ENCODE data around the gene PXT1. TPM values are rescaled to one million over a fixed set of nuclear protein-coding genes. Genes with fewer than 3 reads are reported as not detected.

PXT1 gene
- polyA plus RNA-seq, 1 donor from 2014 or later = 0.24 TPM

DNA sequence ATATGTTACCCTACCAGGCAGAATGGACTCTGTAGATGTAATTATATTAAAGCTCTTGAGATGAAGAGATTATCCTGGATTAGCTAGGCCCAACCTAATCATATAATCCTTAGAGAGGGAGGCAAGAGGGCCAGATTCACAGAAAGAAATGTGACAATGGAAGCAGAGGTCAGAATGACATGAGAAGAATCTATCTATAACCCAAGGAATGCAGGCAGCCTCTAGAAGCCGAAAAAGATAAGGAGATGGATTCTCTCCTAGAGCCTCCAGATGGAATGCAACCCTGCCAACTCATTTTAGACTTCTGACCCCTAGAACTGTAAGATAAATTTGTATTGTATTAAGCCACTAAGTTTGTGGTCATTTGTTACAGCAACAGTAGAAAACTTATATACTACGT, 12.3 kb downstream of the PXT1 start:
- no peak overlapping the region for H3K9ac ChIP-seq (ENCODE audit: low read length)
- H3K9me3 ChIP-seq (ENCODE audit: low read length) = no peaks in the 10 kb centered on the region
- no peak overlapping the region for H3K4me2 ChIP-seq (ENCODE audit: low read length)
- H3K79me2 ChIP-seq (replicated peaks; ENCODE audit: insufficient read depth, low read length) = no peaks in the 10 kb centered on the region
- no peaks in the 10 kb centered on the region for H3K36me3 ChIP-seq (ENCODE audit: insufficient read depth, low read length)
- H3K27me3 ChIP-seq (ENCODE audit: insufficient read depth, low read depth, low read length) = no peaks in the 10 kb centered on the region
- H3K4me3 ChIP-seq (ENCODE audit: low read length) = no peak overlapping the region
- H3K27ac ChIP-seq (ENCODE audit: low read length) = no peak overlapping the region
- no peaks in the 10 kb centered on the region for H4K20me1 ChIP-seq (ENCODE audit: insufficient read depth)
- H3K9me2 ChIP-seq (ENCODE audit: insufficient read depth, low read length) = no peaks in the 10 kb centered on the region
- no peak for TF ChIP-seq POLR2AphosphoS5 (IDR thresholded peaks at IDR 0.05)
- TF ChIP-seq REST (IDR thresholded peaks at IDR 0.05; ENCODE audit: borderline replicate concordance) = no peak
- TF ChIP-seq EZH2 (IDR thresholded peaks at IDR 0.05; ENCODE audit: borderline replicate concordance, insufficient read depth, low read length, poor library complexity, severe bottlenecking) = no peak
- TF ChIP-seq EP300 (conservative IDR thresholded peaks at IDR 0.05; ENCODE audit: poor library complexity, severe bottlenecking) = no peak
- no peak for TF ChIP-seq RAD21 (conservative IDR thresholded peaks at IDR 0.05)
- no peak for TF ChIP-seq TAF1 (IDR thresholded peaks at IDR 0.05; ENCODE audit: low read depth)
- TF ChIP-seq MXI1 (conservative IDR thresholded peaks at IDR 0.05; ENCODE audit: poor library complexity, severe bottlenecking) = no peak
- no peak for TF ChIP-seq SMC3 (conservative IDR thresholded peaks at IDR 0.05; ENCODE audit: poor library complexity)
- no peaks in the 10 kb centered on the region for H3F3A ChIP-seq (ENCODE audit: insufficient read depth, low read length, poor library complexity, severe bottlenecking)
- no peak overlapping the region for H2AFZ ChIP-seq (ENCODE audit: low read depth, low read length)

DNA sequence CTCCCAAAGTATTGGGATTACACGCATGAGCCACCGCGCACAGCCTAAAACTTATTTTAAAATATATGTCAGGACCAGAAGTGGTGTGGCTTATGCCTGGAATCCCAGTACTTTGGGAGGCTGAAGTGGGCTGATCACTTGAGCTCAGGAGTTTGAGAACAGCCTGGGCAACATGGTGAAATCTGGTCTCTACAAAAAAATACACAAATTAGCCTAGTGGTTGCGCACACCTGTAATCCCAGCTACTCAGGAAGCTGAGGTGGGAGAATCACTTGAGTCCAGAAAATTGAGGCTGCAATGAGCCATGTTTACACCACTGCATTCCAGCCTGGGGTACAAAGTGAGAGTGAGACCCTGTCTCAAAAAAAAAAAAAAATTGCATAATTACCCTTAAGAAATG, 13.7 kb downstream of the PXT1 start:
- TF ChIP-seq TAF1 (IDR thresholded peaks at IDR 0.05; ENCODE audit: low read depth) (no peak), POLR2AphosphoS5 (IDR thresholded peaks at IDR 0.05) (no peak), MXI1 (conservative IDR thresholded peaks at IDR 0.05; ENCODE audit: poor library complexity, severe bottlenecking) (no peak), EP300 (conservative IDR thresholded peaks at IDR 0.05; ENCODE audit: poor library complexity, severe bottlenecking) (no peak), REST (IDR thresholded peaks at IDR 0.05; ENCODE audit: borderline replicate concordance) (no peak), EZH2 (IDR thresholded peaks at IDR 0.05; ENCODE audit: borderline replicate concordance, insufficient read depth, low read length, poor library complexity, severe bottlenecking) (no peak), SMC3 (conservative IDR thresholded peaks at IDR 0.05; ENCODE audit: poor library complexity) (no peak), RAD21 (conservative IDR thresholded peaks at IDR 0.05) (no peak)
- TF ChIP-seq, protein P1, sequence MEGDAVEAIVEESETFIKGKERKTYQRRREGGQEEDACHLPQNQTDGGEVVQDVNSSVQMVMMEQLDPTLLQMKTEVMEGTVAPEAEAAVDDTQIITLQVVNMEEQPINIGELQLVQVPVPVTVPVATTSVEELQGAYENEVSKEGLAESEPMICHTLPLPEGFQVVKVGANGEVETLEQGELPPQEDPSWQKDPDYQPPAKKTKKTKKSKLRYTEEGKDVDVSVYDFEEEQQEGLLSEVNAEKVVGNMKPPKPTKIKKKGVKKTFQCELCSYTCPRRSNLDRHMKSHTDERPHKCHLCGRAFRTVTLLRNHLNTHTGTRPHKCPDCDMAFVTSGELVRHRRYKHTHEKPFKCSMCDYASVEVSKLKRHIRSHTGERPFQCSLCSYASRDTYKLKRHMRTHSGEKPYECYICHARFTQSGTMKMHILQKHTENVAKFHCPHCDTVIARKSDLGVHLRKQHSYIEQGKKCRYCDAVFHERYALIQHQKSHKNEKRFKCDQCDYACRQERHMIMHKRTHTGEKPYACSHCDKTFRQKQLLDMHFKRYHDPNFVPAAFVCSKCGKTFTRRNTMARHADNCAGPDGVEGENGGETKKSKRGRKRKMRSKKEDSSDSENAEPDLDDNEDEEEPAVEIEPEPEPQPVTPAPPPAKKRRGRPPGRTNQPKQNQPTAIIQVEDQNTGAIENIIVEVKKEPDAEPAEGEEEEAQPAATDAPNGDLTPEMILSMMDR (IDR thresholded peaks at IDR 0.05; ENCODE audit: poor library complexity, severe bottlenecking) = no peak
- Histone ChIP-seq H2AFZ (ENCODE audit: low read depth, low read length) (no peak overlapping the region), H4K20me1 (ENCODE audit: insufficient read depth) (no peaks in the 10 kb centered on the region)

More for the DNA sequence above, 13.7 kb downstream of the PXT1 start:
- H3K4me3 ChIP-seq (ENCODE audit: low read length) = no peak overlapping the region
- H3K4me2 ChIP-seq (ENCODE audit: low read length) = no peak overlapping the region
- H3K9me2 ChIP-seq (ENCODE audit: insufficient read depth, low read length) = no peaks in the 10 kb centered on the region
- no peaks in the 10 kb centered on the region for H3K9me3 ChIP-seq (ENCODE audit: low read length)
- H3K27me3 ChIP-seq (ENCODE audit: insufficient read depth, low read depth, low read length) = no peaks in the 10 kb centered on the region
- no peaks in the 10 kb centered on the region for H3K36me3 ChIP-seq (ENCODE audit: insufficient read depth, low read length)
- no peaks in the 10 kb centered on the region for H3K79me2 ChIP-seq (replicated peaks; ENCODE audit: insufficient read depth, low read length)
- H3K9ac ChIP-seq (ENCODE audit: low read length) = no peak overlapping the region
- H3F3A ChIP-seq (ENCODE audit: insufficient read depth, low read length, poor library complexity, severe bottlenecking) = no peaks in the 10 kb centered on the region
- no peak overlapping the region for H3K27ac ChIP-seq (ENCODE audit: low read length)
